Measurements from ENCODE around the gene C1QL3.

The C1QL3 gene

DNA sequence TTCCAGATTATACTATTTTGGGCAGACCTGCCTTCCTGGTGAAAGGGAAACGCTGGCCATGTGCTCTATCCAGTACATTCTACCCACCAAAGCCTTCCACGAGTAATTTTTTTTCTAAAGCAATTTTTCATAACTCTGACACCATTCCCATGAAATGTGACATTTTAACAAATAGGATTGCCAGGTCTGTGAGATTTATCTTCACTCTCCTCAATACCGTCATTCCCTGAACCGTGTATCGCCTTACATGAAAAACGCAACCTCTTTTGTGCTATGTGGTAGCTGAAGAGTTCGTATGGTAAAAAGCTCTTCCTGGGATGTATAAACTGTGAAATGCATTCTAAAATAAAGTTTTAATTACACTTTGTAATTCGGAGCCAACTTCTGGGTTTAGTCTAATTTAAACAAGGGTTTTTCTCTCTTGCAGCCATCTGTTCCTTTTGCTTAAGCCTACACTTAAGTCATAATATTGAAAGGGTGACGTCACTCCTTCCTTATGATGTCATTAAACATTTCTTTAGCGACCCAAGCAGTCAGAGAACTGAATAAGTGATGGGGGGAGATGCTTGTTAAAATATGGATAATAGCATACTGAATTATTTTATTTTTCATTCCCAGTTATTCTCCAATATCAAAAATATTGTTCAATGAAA is 27.7 kb downstream of the C1QL3 start:
- TF ChIP-seq, protein P1, sequence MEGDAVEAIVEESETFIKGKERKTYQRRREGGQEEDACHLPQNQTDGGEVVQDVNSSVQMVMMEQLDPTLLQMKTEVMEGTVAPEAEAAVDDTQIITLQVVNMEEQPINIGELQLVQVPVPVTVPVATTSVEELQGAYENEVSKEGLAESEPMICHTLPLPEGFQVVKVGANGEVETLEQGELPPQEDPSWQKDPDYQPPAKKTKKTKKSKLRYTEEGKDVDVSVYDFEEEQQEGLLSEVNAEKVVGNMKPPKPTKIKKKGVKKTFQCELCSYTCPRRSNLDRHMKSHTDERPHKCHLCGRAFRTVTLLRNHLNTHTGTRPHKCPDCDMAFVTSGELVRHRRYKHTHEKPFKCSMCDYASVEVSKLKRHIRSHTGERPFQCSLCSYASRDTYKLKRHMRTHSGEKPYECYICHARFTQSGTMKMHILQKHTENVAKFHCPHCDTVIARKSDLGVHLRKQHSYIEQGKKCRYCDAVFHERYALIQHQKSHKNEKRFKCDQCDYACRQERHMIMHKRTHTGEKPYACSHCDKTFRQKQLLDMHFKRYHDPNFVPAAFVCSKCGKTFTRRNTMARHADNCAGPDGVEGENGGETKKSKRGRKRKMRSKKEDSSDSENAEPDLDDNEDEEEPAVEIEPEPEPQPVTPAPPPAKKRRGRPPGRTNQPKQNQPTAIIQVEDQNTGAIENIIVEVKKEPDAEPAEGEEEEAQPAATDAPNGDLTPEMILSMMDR (IDR thresholded peaks at IDR 0.05; ENCODE audit: extremely low read depth, missing control alignments) = no peak

DNA sequence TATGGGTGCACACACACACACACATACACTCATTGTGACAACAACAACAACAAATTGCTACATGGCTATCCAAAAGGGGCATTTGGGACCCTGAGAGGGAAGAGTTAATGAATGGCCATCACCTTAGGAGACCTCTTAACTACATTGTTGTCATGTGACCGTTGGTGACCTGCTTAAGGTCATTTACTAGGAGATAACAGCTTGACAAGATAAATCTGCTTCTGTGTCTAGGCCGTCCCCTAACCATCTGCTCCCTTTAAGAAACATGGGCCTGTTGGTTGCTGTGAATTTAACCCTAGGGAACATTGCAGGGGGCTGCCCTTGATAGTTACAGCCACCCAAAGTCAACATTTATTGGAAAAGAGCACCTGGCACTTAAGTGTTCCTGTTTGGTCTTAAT is 29.7 kb downstream of the C1QL3 start:
- DNase-seq (ENCODE audit: low spot score) = no peak
- TF ChIP-seq, protein P1 (IDR thresholded peaks at IDR 0.05; ENCODE audit: extremely low read depth, missing control alignments) = no peak

More for the DNA sequence above, 27.7 kb downstream of the C1QL3 start:
- DNase-seq (ENCODE audit: low spot score) = no peak

DNA sequence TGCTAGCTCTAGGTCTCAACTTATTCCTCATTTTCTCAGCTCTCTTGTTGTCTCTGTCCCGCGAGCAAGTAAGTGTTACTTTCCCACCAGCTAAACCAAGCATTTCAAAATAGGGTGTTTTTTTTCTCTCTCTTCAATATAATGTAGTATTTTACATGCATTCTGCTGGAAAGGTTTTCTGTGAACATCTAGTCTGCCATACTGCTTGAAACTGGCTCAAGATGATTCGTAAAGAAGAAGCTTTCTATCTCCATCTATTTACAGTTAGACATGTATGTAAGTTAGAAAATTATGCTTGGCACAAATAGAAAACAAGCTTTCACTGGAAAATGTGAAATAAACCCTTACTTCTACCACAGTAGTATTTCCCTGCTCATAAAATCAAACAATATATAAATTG is 31.2 kb downstream of the C1QL3 start:
- DNase-seq (ENCODE audit: low spot score) = no peak
- TF ChIP-seq, protein P1 (IDR thresholded peaks at IDR 0.05; ENCODE audit: extremely low read depth, missing control alignments) = no peak

DNA sequence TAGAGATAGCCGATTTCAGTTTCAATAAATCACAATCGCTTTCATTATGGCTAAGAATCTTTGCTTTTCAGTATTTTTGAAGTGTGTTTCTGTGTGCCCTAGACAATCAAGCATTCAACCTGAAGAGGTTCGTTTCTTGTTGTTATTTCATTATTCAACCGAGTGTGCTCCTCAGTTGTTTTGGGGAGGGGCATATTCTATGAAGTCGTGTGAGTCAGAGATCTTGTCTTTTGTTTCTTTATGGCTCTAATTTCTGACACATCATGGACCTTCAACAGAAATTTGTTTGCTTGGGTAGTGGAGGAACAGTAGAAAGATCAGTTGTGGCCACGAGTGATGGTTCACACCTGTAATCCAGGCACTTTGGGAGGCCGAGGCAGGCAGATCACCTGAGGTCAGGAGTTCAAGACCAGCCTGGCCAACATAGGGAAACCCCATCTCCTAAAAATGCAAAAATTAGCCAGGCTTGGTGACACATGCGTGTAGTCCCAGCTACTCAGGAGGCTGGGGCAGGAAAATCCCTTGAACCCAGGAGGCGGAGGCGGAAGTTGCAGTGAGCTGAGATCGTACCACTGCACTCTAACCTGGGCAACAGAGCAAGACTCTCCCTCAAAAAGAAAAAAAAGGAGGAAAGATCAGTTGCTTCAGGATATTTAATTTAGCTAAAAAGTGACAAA is 38.3 kb downstream of the C1QL3 start:
- no peak for DNase-seq (ENCODE audit: low spot score)
- TF ChIP-seq, protein P1 (IDR thresholded peaks at IDR 0.05; ENCODE audit: extremely low read depth, missing control alignments) = no peak

DNA sequence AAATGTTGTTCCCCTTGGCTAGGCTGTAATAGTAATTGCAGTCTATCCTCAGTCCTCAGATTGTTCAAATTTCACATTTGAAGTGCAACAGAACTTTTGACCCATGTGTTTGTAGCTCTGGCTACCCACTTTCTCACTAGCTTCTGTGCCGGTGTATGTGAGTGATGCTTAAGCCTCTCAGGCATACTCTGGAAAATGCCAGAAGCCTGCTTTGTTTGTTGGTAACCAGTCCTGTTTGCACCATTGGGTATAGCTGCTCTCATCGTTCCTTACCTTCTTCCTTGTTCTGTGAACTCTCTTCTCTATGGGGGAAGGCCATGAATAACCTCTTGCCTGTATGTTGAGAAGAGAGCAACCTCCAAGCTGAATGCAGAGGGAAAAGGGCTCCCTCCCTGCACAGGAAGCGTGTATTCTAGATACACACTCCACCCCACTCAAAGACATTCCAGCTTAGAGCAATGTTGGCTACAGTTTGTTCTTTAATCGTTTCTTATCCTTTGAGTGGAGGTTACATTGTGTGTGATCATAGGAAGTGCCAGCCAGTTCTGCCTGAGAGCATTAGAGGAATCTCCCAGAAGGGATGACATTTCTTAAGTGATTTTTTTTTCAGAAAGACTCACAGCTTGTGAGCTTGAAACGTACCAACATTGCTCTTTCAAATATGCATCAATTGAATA is 40.5 kb downstream of the C1QL3 start:
- TF ChIP-seq, protein P1 (IDR thresholded peaks at IDR 0.05; ENCODE audit: extremely low read depth, missing control alignments) = no peak
- no peak for DNase-seq (ENCODE audit: low spot score)

DNA sequence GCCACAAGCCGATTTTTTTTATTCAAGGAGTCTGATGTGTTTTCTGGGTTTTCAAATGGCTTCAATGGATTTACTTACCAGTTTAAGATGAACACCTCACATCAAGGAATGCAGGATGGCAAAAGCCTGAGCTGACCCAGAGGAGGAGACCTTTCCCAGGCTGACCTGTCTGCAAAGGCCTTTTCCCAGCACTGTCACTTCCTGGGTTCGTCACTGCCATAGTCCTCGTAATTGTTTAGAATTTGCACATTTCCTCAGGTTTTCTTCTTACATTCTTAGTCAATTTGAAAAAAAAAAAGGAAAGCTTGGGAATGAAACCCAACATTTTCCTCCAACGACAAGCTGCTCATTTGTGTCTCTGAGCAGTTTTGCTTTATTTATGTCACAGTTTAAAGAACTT is 42.9 kb downstream of the C1QL3 start:
- TF ChIP-seq, protein P1 (IDR thresholded peaks at IDR 0.05; ENCODE audit: extremely low read depth, missing control alignments) = no peak
- DNase-seq (ENCODE audit: low spot score) = no peak

DNA sequence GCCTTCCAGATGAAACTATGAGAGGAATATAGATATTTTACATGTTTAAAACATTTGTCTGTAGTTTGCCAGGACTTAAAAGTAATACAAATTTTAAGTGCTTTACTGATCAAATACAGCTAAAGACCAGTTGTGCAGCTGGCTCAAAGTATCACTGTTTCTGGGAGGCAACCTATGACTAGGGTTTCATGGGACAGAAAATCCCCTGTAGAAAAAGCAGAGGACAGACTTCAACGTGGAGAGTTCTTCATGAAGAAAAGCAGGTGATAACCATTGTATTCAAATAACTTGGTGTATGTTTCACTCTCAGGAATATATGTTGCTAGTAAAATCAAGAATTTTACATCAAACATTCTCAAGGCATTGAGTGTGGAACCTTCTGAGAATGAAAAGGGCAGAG is 43.9 kb downstream of the C1QL3 start:
- TF ChIP-seq, protein P1 (IDR thresholded peaks at IDR 0.05; ENCODE audit: extremely low read depth, missing control alignments) = no peak
- no peak for DNase-seq (ENCODE audit: low spot score)
